Left lung (tissue), 10 donors: ENCODE data around the gene TMEM30B. TPM values are rescaled to one million over a fixed set of nuclear protein-coding genes. Genes with fewer than 3 reads are reported as not detected.

Experiments
- ATAC-seq: fragments of 200-7000 bp; cut with Tn5 transposase; one replicate; pipeline ENCODE4 v1.9.1; 2020; ENCODE audit warnings: moderate library complexity
- DNase-seq, 4 donors: peaks; one replicate each; pipeline ENCODE4 v3.0.0-alpha.2; 2013 to 2020
- H3K27ac ChIP-seq, 2 donors: fragments of 200-600 bp; sonication (generic) in 1 of 2; one replicate each; pipeline versions ENCODE4 v1.5.0 to v1.8.0; 2020 to 2021
- H3K27me3 ChIP-seq, 2 donors: fragments of 200-600 bp; sonication (generic) in 1 of 2; one replicate each; pipeline versions ENCODE4 v1.5.0 to v1.8.0; 2020 to 2021
- H3K36me3 ChIP-seq, 2 donors: fragments of 200-600 bp; sonication (generic) in 1 of 2; one replicate each; pipeline versions ENCODE4 v1.5.0 to v1.8.0; 2020 to 2021
- H3K4me1 ChIP-seq, 2 donors: fragments of 200-600 bp; one replicate each; pipeline ENCODE4 v1.8.0; 2021
- H3K4me3 ChIP-seq, 2 donors: fragments of 200-600 bp; sonication (generic) in 1 of 2; one replicate each; pipeline versions ENCODE4 v1.5.0 to v1.8.0; 2020 to 2021; ENCODE audit warnings: mild to moderate bottlenecking in 1 of 2
- H3K9me3 ChIP-seq, 2 donors: fragments of 200-600 bp; sonication (generic) in 1 of 2; one replicate each; pipeline versions ENCODE4 v1.5.0 to v1.8.0; 2020 to 2021
- CTCF ChIP-seq, 2 donors: fragments of 200-600 bp; sonication (generic) in 1 of 2; IDR thresholded peaks; one replicate each; pipeline versions ENCODE4 v1.5.0 to v1.8.0; 2021; ENCODE audit warnings: antibody characterized with exemption in 2 of 2
- intact Hi-C, 2 donors: fragments of 100-400 bp; cut with DNase I; formaldehyde crosslinking; loops; one replicate each; pipeline versions ENCODE4 v1.11.2 to v1.14.2; 2022
- polyA plus RNA-seq, 6 donors: library from polyadenylated mRNA; unstranded; fragments of 120-200 nt; gene quantifications; one replicate each; pipeline ENCODE4 v1.2.1, GENCODE V29; 2013; ENCODE audit not compliant: insufficient read length in 6 of 6
- total RNA-seq, 2 donors: library from RNA; stranded (reverse); fragmentation: NEBNext Ultra II Directional; extraction: Animal tissue kit (Norgen Biotek cat#: 25700); gene quantifications; one replicate each; pipeline ENCODE4 v1.2.1, GENCODE V29; 2021
- donor health status: DM: no; HTN: yes; CAD: no.
- donor health status: DM: no; HTN: no; CAD: no.

The TMEM30B gene
- total and polyA plus RNA-seq, 8 donors = 15.7 to 23.0 (median 20.0) TPM

- Histone ChIP-seq H3K4me3 (no peak overlapping the region), H3K27me3 (no peaks in the 10 kb centered on the region), H3K27ac (no peak overlapping the region), H3K9me3 (no peaks in the 10 kb centered on the region), H3K36me3 (no peaks in the 10 kb centered on the region), H3K4me1 (peaks cover 4 to 13% of the 10 kb centered on the region in 2 donors)
- intact Hi-C loops = loop anchor here in 1 of 2 donors (10.0 kb wide), 1 partner anchor 630 kb away; no protein-coding TSS in a partner anchor
- no peak for TF ChIP-seq CTCF (IDR thresholded peaks at IDR 0.05)
- DNase-seq (no peak), ATAC-seq (no peak)
These were observed 26.2 kb downstream of the TMEM30B start for GRCh38 chr14:61254808-61255526.

GRCh38 chr14:61253064-61253738 lies 27.9 kb downstream of the TMEM30B start:
- DNase-seq = no peak
- H3K27ac ChIP-seq = no peak overlapping the region
- H3K4me1 ChIP-seq = peaks cover 4 to 13% of the 10 kb centered on the region in 2 donors
- intact Hi-C loops = loop anchor here in 1 of 2 donors (10.0 kb wide), 1 partner anchor 628 kb away; no protein-coding TSS in a partner anchor
- H3K9me3 ChIP-seq = no peaks in the 10 kb centered on the region
- peak; percentile 29 for ATAC-seq
- no peak overlapping the region for H3K4me3 ChIP-seq
- no peaks in the 10 kb centered on the region for H3K36me3 ChIP-seq
- no peaks in the 10 kb centered on the region for H3K27me3 ChIP-seq
- TF ChIP-seq CTCF (IDR thresholded peaks at IDR 0.05) = no peak

- Histone ChIP-seq H3K4me1 (peaks cover 4 to 13% of the 10 kb centered on the region in 2 donors), H3K9me3 (no peaks in the 10 kb centered on the region), H3K27me3 (no peaks in the 10 kb centered on the region), H3K36me3 (no peaks in the 10 kb centered on the region), H3K27ac (no peak overlapping the region), H3K4me3 (no peak overlapping the region)
- ATAC-seq (peak; percentile 100), DNase-seq (peak in 3 of 4 donors; percentile 71 to 92 (median 79))
- intact Hi-C loops = loop anchor here in 1 of 2 donors (10.0 kb wide), 1 partner anchor 628 kb away; no protein-coding TSS in a partner anchor
- TF ChIP-seq CTCF (IDR thresholded peaks at IDR 0.05) = peak; percentile 77 to 78
These were observed 28.6 kb downstream of the TMEM30B start for GRCh38 chr14:61252369-61253063.

GRCh38 chr14:61250063-61250462 lies 31.1 kb downstream of the TMEM30B start:
- ATAC-seq (no peak), DNase-seq (no peak)
- Histone ChIP-seq H3K36me3 (no peaks in the 10 kb centered on the region), H3K4me3 (no peak overlapping the region), H3K4me1 (peaks cover 4 to 13% of the 10 kb centered on the region in 2 donors), H3K27me3 (no peaks in the 10 kb centered on the region), H3K27ac (no peak overlapping the region), H3K9me3 (no peaks in the 10 kb centered on the region)
- no peak for TF ChIP-seq CTCF (IDR thresholded peaks at IDR 0.05)
- intact Hi-C loops = loop anchor here in 1 of 2 donors (10.0 kb wide), 1 partner anchor 625 kb away; no protein-coding TSS in a partner anchor
